Measurements from ENCODE around the gene ZDHHC1. TPM values are rescaled to one million over a fixed set of nuclear protein-coding genes. Genes with fewer than 3 reads are reported as not detected.

ZDHHC1 gene
- total and polyA plus RNA-seq, 2 of the 13 experiments (the other 11 are each of a cell fraction or from before 2014, with no cell fraction given): 0.51 to 1.1 TPM

GRCh38 chr16:67415872-67416793, at the start of gene ZDHHC1 (continued):
- TF ChIP-seq, protein P1, sequence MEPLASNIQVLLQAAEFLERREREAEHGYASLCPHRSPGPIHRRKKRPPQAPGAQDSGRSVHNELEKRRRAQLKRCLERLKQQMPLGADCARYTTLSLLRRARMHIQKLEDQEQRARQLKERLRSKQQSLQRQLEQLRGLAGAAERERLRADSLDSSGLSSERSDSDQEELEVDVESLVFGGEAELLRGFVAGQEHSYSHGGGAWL (CRISPR knock-in tag; IDR thresholded peaks at IDR 0.05): peak; percentile 71; the same call in 1 of the 2 replicates
- TF ChIP-seq, protein P2, sequence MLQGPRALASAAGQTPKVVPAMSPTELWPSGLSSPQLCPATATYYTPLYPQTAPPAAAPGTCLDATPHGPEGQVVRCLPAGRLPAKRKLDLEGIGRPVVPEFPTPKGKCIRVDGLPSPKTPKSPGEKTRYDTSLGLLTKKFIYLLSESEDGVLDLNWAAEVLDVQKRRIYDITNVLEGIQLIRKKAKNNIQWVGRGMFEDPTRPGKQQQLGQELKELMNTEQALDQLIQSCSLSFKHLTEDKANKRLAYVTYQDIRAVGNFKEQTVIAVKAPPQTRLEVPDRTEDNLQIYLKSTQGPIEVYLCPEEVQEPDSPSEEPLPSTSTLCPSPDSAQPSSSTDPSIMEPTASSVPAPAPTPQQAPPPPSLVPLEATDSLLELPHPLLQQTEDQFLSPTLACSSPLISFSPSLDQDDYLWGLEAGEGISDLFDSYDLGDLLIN (CRISPR knock-in tag; IDR thresholded peaks at IDR 0.05; ENCODE audit: borderline replicate concordance): peak; percentile 71; the same call in 1 of the 2 replicates
- TF ChIP-seq KMT2B (CRISPR knock-in tag; IDR thresholded peaks at IDR 0.05): no peak
- TF ChIP-seq ISX (CRISPR knock-in tag; conservative IDR thresholded peaks at IDR 0.05): 0 out of 2 replicates have a peak, but pooled peaks have one; percentile 45
- TF ChIP-seq ZNF891 (CRISPR knock-in tag; IDR thresholded peaks at IDR 0.05): 0 out of 2 replicates have a peak, but pooled peaks have one; percentile 20
- 0 out of 2 replicates have a peak, but pooled peaks have one; percentile 32 for TF ChIP-seq ZNF138 (CRISPR knock-in tag; IDR thresholded peaks at IDR 0.05; ENCODE audit: low read depth)
- TF ChIP-seq ZSCAN30 (CRISPR knock-in tag; IDR thresholded peaks at IDR 0.05): no peak
- TF ChIP-seq CCAR2 (optimal IDR thresholded peaks at IDR 0.05; ENCODE audit: low read depth, low read length): no peak
- TF ChIP-seq, protein P3, sequence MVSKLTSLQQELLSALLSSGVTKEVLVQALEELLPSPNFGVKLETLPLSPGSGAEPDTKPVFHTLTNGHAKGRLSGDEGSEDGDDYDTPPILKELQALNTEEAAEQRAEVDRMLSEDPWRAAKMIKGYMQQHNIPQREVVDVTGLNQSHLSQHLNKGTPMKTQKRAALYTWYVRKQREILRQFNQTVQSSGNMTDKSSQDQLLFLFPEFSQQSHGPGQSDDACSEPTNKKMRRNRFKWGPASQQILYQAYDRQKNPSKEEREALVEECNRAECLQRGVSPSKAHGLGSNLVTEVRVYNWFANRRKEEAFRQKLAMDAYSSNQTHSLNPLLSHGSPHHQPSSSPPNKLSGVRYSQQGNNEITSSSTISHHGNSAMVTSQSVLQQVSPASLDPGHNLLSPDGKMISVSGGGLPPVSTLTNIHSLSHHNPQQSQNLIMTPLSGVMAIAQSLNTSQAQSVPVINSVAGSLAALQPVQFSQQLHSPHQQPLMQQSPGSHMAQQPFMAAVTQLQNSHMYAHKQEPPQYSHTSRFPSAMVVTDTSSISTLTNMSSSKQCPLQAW (CRISPR knock-in tag; IDR thresholded peaks at IDR 0.05): peak; percentile 76; the same call in 1 of the 2 replicates
- TF ChIP-seq ZNF256 (CRISPR knock-in tag; conservative IDR thresholded peaks at IDR 0.05): peak; percentile 79
- peak; percentile 79 for TF ChIP-seq ARNT2 (CRISPR knock-in tag; IDR thresholded peaks at IDR 0.05; ENCODE audit: low read depth)
- peak; percentile 55 for TF ChIP-seq MED13 (CRISPR knock-in tag; IDR thresholded peaks at IDR 0.05)

Data from HepG2 (cell line).